ENCODE measurements around the gene DDX5. TPM values are rescaled to one million over a fixed set of nuclear protein-coding genes. Genes with fewer than 3 reads are reported as not detected.

Gene DDX5
- total and polyA plus RNA-seq, 4 donors, result 426 to 730 (median 528) TPM

DNA sequence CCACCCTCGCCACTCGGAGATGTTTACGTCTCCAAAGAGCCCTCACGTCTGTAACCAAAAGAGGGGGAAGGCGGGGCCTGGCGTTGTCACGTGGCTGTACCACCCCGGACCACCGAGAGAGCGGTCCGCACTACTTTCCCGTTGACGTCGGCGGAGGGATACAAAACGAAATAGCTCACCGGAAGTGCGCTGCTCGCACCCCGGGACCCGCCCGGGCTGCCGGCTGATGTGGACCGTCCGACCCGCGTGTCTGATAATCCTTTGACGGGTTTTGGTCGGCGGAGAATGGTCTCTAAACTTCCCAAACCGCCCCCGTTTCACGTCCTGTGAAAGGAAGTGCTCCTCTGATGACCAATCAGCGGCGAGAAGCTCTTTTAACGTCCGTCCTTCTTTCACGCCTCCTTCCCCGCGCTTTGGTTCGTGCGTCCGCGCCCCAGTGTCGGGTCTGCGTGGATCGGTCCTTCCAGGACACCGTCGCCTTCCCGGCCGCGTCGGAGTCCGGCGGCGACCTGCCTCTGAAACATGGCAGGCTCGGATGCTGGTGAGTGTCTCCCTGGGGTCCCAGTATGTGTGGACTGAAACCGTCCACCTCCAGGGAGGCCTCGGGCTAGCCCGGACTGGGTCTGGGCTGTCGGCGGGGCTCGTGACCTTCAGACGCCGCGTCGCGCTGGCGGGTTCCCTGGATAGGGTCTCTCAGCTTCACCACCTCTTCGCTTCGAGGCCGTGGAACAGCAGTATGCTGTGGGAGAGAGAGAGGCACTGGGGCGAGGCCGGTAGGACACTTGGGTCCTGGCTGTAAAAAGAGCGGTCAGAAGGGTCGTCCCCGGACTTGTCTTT, 705 bp upstream of the DDX5 start, which contains the start of gene CEP95:
TSS of gene CEP95 (plus strand) at position 402 of the 837 bp plus-strand sequence. CDS start at position 523, 121 bp downstream.
- Histone ChIP-seq H3K36me3 (ENCODE audit: control insufficient read depth in 4 of 4, insufficient read depth in 4 of 4, low read length in 4 of 4) (peaks cover 15 to 54% (median 37%) of the 10 kb centered on the region in 4 donors), H3K27me3 (ENCODE audit: control insufficient read depth in 3 of 3, insufficient read depth in 3 of 3, low read length in 2 of 3) (no peaks in the 10 kb centered on the region), H3K9ac (ENCODE audit: insufficient read depth in 1 of 2, low read length in 2 of 2) (peak within 1 kb of the TSS; percentile 100), H3K4me3 (peak within 1 kb of the TSS; percentile 99), H3K9me3 (ENCODE audit: control insufficient read depth in 4 of 4, insufficient read depth in 3 of 4, low read length in 3 of 4) (no peaks in the 10 kb centered on the region), H3K27ac (ENCODE audit: low read depth in 1 of 2, low read length in 1 of 2) (peak within 1 kb of the TSS; percentile 93 to 100), H3K4me1 (ENCODE audit: control insufficient read depth in 5 of 5, insufficient read depth in 5 of 5, low read length in 5 of 5) (peaks cover 0 to 23% (median 19%) of the 10 kb centered on the region in 5 donors)
- WGBS, 2 donors, result 0% methylated on average over 76 to 77 of the region's 77 CpGs
- peak; percentile 78 for ATAC-seq (ENCODE audit: insufficient read depth, low FRiP score)
- DNase-seq, result peak; percentile 99
- TF ChIP-seq, protein P1, sequence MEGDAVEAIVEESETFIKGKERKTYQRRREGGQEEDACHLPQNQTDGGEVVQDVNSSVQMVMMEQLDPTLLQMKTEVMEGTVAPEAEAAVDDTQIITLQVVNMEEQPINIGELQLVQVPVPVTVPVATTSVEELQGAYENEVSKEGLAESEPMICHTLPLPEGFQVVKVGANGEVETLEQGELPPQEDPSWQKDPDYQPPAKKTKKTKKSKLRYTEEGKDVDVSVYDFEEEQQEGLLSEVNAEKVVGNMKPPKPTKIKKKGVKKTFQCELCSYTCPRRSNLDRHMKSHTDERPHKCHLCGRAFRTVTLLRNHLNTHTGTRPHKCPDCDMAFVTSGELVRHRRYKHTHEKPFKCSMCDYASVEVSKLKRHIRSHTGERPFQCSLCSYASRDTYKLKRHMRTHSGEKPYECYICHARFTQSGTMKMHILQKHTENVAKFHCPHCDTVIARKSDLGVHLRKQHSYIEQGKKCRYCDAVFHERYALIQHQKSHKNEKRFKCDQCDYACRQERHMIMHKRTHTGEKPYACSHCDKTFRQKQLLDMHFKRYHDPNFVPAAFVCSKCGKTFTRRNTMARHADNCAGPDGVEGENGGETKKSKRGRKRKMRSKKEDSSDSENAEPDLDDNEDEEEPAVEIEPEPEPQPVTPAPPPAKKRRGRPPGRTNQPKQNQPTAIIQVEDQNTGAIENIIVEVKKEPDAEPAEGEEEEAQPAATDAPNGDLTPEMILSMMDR (IDR thresholded peaks at IDR 0.05; ENCODE audit: control extremely low read depth, extremely low read depth), result no peak

DNA sequence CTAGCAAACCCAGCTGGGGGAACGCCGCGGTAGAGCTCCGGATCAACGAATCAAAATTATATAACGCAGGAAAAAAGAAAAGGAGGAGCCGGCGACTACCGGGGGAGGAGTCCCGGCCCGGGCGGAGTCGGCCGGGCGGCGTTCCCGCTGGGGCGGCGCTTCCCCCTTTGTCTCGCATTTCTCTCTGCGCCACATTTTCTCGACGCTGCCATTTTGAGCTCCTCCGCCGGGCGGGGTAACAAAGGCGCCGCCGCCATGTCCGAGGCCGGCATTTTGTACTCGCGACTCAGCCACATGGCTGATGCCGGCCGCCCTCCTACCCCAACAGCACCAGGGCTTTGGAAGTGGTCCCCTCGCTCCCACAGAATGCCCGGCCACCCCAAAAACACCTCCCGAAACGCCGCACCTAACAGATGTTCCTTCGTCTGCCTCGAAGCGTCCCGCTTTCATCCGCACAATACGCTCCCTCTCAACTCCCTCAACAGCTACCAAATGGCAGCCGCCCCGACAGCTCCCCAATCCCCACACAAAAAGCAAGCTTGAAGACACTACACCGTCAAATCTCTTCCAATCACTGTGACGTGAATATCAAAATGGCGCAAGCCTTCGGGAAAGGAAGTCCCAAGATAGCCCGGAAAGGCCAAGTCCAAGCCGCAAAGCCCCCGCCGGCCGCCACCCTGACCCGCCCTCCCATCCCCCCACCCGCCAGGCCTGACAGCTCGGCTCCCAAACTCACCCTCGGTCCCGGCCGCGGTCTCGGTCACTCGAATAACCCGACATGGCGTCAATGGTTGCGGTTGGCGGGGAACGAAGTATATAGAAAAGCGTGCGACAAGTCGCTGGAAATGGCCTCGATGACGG, 519 bp downstream of the DDX5 start:
- peak; percentile 66 for ATAC-seq (ENCODE audit: insufficient read depth, low FRiP score)
- H3K4me3 ChIP-seq, result peak overlapping the region; percentile 99
- H3K27me3 ChIP-seq (ENCODE audit: control insufficient read depth in 3 of 3, insufficient read depth in 3 of 3, low read length in 2 of 3), result no peaks in the 10 kb centered on the region
- DNase-seq, result peak; percentile 96 to 98 (median 97)
- H3K9me3 ChIP-seq (ENCODE audit: control insufficient read depth in 4 of 4, insufficient read depth in 3 of 4, low read length in 3 of 4), result no peaks in the 10 kb centered on the region
- peaks cover 21 to 67% (median 45%) of the 10 kb centered on the region in 4 donors for H3K36me3 ChIP-seq (ENCODE audit: control insufficient read depth in 4 of 4, insufficient read depth in 4 of 4, low read length in 4 of 4)
- peak overlapping the region; percentile 93 to 100 for H3K27ac ChIP-seq (ENCODE audit: low read depth in 1 of 2, low read length in 1 of 2)
- H3K9ac ChIP-seq (ENCODE audit: insufficient read depth in 1 of 2, low read length in 2 of 2), result peak overlapping the region; percentile 100
- 0% methylated on average over 72 to 76 of the region's 76 CpGs for WGBS, 2 donors
- H3K4me1 ChIP-seq (ENCODE audit: control insufficient read depth in 5 of 5, insufficient read depth in 5 of 5, low read length in 5 of 5), result peaks cover 0 to 24% (median 19%) of the 10 kb centered on the region in 5 donors
- TF ChIP-seq, protein P1 (IDR thresholded peaks at IDR 0.05; ENCODE audit: control extremely low read depth, extremely low read depth), result no peak

DNA sequence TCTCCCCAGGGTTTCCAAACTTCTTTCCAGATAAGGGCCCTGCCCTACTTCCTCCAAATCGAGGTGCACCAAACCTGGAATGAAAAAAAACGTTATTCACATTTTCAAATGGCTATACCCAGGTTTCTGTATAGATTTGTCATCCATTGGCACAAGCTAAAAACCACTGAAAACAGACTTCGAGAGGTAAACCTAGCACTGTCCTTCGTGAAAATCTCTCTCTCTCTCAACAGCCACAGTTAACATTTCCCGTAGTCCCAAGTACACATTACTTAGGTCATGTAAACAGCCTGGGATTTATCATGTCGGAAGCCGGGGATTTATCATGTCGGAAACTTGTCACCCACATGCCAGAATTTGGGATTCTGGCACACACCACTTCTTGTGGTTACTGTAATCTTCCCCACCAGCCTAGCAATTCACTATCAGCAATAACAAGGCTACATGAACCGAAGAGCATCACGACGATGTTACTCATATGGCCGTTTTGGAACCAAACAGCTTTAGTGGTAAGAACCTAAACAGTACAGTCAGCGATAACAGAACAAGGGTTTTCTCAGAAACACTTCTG, 1.2 kb downstream of the DDX5 start:
- peak overlapping the region; percentile 98 to 100 for H3K9ac ChIP-seq (ENCODE audit: insufficient read depth in 1 of 2, low read length in 2 of 2)
- peaks cover 0 to 26% (median 19%) of the 10 kb centered on the region in 5 donors for H3K4me1 ChIP-seq (ENCODE audit: control insufficient read depth in 5 of 5, insufficient read depth in 5 of 5, low read length in 5 of 5)
- no peaks in the 10 kb centered on the region for H3K9me3 ChIP-seq (ENCODE audit: control insufficient read depth in 4 of 4, insufficient read depth in 3 of 4, low read length in 3 of 4)
- ATAC-seq (ENCODE audit: insufficient read depth, low FRiP score) (no peak), DNase-seq (no peak)
- peaks cover 24 to 68% (median 49%) of the 10 kb centered on the region in 4 donors for H3K36me3 ChIP-seq (ENCODE audit: control insufficient read depth in 4 of 4, insufficient read depth in 4 of 4, low read length in 4 of 4)
- H3K27ac ChIP-seq (ENCODE audit: low read depth in 1 of 2, low read length in 1 of 2), result peak overlapping the region; percentile 93 to 100
- TF ChIP-seq, protein P1 (IDR thresholded peaks at IDR 0.05; ENCODE audit: control extremely low read depth, extremely low read depth), result no peak
- 1% methylated on average over 13 of the region's 13 CpGs for whole genome bisulfite sequencing, 2 donors
- H3K4me3 ChIP-seq, result peak overlapping the region; percentile 99
- no peaks in the 10 kb centered on the region for H3K27me3 ChIP-seq (ENCODE audit: control insufficient read depth in 3 of 3, insufficient read depth in 3 of 3, low read length in 2 of 3)

All from lung (tissue), 12 donors.